AG04449 (cell line): ENCODE data around the gene IQCM.

Experiments used
- CTCF ChIA-PET: fragments of 350-600 bp; formaldehyde crosslinking; extraction: SDS; loops from one replicate; lab custom pipeline; 2021; ENCODE audit warnings: antibody characterized with exemption; lab: Yijun Ruan, JAX
- POLR2A ChIA-PET: fragments of 400-600, 350-600 bp; formaldehyde crosslinking; extraction: SDS; loops from one replicate; lab custom pipeline; 2020; ENCODE audit warnings: antibody characterized with exemption, inconsistent platforms; lab: Yijun Ruan, JAX
- DNase-seq: peaks from one replicate; pipeline ENCODE4 v3.0.0-alpha.2; 2010; ENCODE audit warnings: low read depth, low spot score
- H3K4me3 ChIP-seq: 2 replicates; pipeline ENCODE4 v1.5.1; 2011; ENCODE audit warnings: low read depth, mild to moderate bottlenecking, control low read depth, low read length
- CTCF ChIP-seq: IDR thresholded peaks from one replicate; pipeline ENCODE4 v1.5.1; 2011; ENCODE audit warnings: mild to moderate bottlenecking, moderate library complexity, low read length, control low read depth, inconsistent platforms; ENCODE audit not compliant: insufficient read depth; ENCODE audit errors: missing control alignments

IQCM gene

GRCh38 chr4:149555146-149555545 is 260.5 kb downstream of the IQCM start:
- H3K4me3 ChIP-seq = no peak overlapping the region
- no peak for TF ChIP-seq CTCF
- DNase-seq = no peak
- POLR2A ChIA-PET = no interaction called here
- CTCF ChIA-PET = no interaction called here

- no peak overlapping the region for H3K4me3 ChIP-seq
- POLR2A ChIA-PET = no interaction called here
- DNase-seq = no peak
- CTCF ChIA-PET = interaction anchor here (0.6 kb wide), 1 partner anchor 207 kb away, joined by 3 read pairs; no protein-coding TSS in a partner anchor
- TF ChIP-seq CTCF = no peak
Observed at GRCh38 chr4:149553959-149554520, 261.6 kb downstream of the IQCM start.

- ChIA-PET CTCF (no interaction called here), POLR2A (no interaction called here)
- no peak overlapping the region for H3K4me3 ChIP-seq
- no peak for DNase-seq
- no peak for TF ChIP-seq CTCF
Observed at GRCh38 chr4:149552601-149553000, 263.0 kb downstream of the IQCM start.

- no peak for TF ChIP-seq CTCF
- POLR2A ChIA-PET = no interaction called here
- CTCF ChIA-PET = no interaction called here
- DNase-seq = no peak
- no peak overlapping the region for H3K4me3 ChIP-seq
Observed at GRCh38 chr4:149549911-149550310, 265.7 kb downstream of the IQCM start.

- ChIA-PET CTCF (no interaction called here), POLR2A (no interaction called here)
- TF ChIP-seq CTCF = no peak
- H3K4me3 ChIP-seq = no peak overlapping the region
- no peak for DNase-seq
Observed at GRCh38 chr4:149534779-149535178, 280.9 kb downstream of the IQCM start.

GRCh38 chr4:149531861-149532260 is 283.8 kb downstream of the IQCM start:
- TF ChIP-seq CTCF = no peak
- DNase-seq = no peak
- CTCF ChIA-PET = interaction anchor here (2.0 kb wide), 1 partner anchor 365 kb away, joined by 5 read pairs; no protein-coding TSS in a partner anchor
- POLR2A ChIA-PET = no interaction called here
- no peak overlapping the region for H3K4me3 ChIP-seq
